A549 treated with CpdA at 1 μM for 4 hours (cell line): ENCODE measurements around the gene WNT6. TPM values are rescaled to one million over a fixed set of nuclear protein-coding genes. Genes with fewer than 3 reads are reported as not detected.

Source experiments
- total RNA-seq: library from RNA; stranded (reverse); fragments of 200-300 nt; extraction: Qiagen RNA extraction; gene quantifications from 5 replicates; pipeline ENCODE4 v1.2.3, GENCODE V29; 2022; ENCODE audit warnings: low read depth

WNT6 gene
- total RNA-seq = 0.08 to 0.13 TPM (median 0.11 TPM) in 4 of 5 replicates, not detected in the other

DNA sequence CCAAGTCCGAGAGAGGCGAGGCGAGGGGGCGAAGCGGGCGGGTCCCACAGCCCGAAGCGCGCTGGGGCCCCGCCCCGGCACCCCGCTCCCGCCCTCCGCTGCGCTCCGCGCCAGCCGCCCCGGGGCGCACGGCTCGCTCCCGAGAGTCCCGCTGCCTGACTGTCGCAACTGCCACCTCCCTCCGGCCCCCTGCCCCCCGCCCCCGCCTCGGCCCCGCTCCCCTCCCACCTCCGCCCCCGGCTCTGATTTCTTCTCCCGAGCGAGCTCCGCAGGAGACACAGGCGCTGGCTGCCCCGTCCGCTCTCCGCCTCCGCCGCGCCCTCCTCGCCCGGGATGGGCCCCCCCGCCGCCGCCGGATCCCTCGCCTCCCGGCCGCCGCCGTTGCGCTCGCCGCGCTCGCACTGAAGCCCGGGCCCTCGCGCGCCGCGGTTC is at the start of gene WNT6:
Gene WNT6, plus strand, starts transcription at position 250 of the 432 bp plus-strand sequence. CDS start 233 bp downstream, outside the sequence.

DNA sequence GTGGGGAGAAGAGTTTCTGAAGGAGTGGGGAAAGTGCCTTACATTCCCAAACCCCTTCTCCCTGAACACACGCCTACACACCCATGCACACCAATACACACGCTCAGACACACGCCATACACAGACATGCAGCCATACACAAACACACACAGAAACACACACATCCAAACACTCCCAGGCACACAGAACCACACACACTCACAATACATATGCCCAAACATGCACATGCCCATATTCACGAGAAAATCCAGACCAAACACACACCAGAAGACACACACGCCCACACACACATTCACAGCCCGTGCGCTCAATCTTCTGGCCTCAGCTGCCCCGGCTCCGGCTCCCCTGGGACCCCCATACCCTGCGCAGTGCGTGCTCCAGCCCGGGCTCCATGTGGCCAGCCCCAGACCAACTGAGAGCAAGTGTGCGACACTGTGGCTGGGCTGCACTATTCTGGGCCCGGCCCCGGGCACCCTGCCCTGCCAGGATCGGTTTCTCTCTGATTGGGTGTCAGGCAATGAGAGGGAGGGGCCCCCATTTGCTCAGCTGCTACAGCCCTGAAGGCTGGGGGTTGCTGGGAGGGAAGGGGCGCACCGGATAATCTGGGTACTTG is 28.1 kb upstream of the WNT6 start, which contains the start of gene PRKAG3:
Gene PRKAG3, minus strand, starts transcription at position 426 of the 613 bp plus-strand sequence.

DNA sequence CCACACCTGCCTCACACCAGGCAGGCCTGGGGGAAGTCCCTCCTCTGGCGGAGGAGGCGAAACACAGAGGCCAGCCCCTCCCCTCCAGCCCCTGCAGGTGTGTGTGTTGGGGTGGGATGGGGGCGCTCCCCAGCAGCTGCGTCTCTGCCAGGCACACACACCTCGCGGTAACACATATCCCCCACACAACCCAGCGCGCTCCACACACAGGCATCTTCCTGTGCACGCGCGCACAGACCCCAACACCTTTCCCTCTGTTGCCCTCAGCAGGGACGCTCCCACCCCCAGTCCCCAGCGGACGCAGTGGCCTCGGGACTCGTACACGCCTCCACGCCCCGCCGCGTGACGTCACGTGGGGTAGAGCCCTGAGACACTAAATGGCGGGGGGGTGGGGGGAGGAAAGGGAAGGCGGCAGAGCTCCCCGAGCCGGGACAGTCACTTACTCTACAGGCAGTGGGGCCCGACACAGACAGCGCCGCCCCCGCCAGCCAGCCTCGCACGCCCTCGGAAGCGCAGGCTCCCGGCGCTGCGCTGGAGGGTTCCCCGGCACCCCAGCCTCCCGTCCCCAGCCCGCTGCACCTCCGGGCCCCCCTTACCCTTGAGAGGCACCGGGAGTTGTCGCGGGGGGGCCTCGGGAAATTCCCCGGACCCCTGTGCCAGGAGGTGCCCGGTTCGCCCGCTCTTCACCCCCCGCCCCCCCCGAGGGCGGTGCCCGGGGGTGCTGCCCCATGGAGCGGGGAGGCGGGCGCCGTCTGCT is 20.7 kb downstream of the WNT6 start, which contains the start of gene WNT10A:
Gene WNT10A, plus strand, starts transcription at position 751 of the 757 bp plus-strand sequence. CDS start 144 bp downstream, outside the sequence.

Other genes with a start within 250 kb of the WNT6 start
- gene ZNF142, start 200.2 kb upstream of the WNT6 start, total RNA-seq = 13.9 to 18.9 TPM (median 15.4 TPM) in 5 replicates
- 39.2 to 51.4 TPM (median 48.7 TPM) in 5 replicates for gene BCS1L, start 200.1 kb upstream of the WNT6 start, total RNA-seq
- 43.3 to 48.2 TPM (median 44.4 TPM) in 5 replicates for gene RNF25, start 187.8 kb upstream of the WNT6 start, total RNA-seq
- gene STK36, start 187.7 kb upstream of the WNT6 start, total RNA-seq = 13.5 to 17.3 TPM (median 13.7 TPM) in 5 replicates
- gene TTLL4, start 149.0 kb upstream of the WNT6 start, total RNA-seq = 27.1 to 34.0 TPM (median 27.5 TPM) in 5 replicates
- 0.13 to 0.18 TPM (median 0.14 TPM) in 4 of 5 replicates, not detected in the other for gene CYP27A1, start 77.7 kb upstream of the WNT6 start, total RNA-seq
- not detected in 5 replicates for gene PRKAG3, start 28.0 kb upstream of the WNT6 start, total RNA-seq
- gene WNT10A, start 21.0 kb downstream of the WNT6 start, total RNA-seq = 0.06 to 0.24 TPM (median 0.10 TPM) in 4 of 5 replicates, not detected in the other
- gene CDK5R2, start 99.9 kb downstream of the WNT6 start, total RNA-seq = 0.89 to 3.2 TPM (median 2.2 TPM) in 5 replicates
- gene FEV, start 125.4 kb downstream of the WNT6 start, total RNA-seq = 0.08 TPM in 1 of 5 replicates, not detected in the others
- gene CRYBA2, start 133.6 kb downstream of the WNT6 start, total RNA-seq = 0.44 TPM in 1 of 5 replicates, not detected in the others
- gene CFAP65, start 181.7 kb downstream of the WNT6 start, total RNA-seq = 0.10 to 0.34 TPM (median 0.14 TPM) in 5 replicates
- gene IHH, start 201.1 kb downstream of the WNT6 start, total RNA-seq = 0.09 to 0.21 TPM (median 0.13 TPM) in 4 of 5 replicates, not detected in the other